GM12864 (cell line): Measurements from ENCODE around the gene RAB11FIP5.

Experiments
- DNase-seq: peaks from one replicate; pipeline ENCODE4 v3.0.0-alpha.2; 2011; ENCODE audit warnings: low read depth
- H3K4me3 ChIP-seq: 2 replicates; pipeline ENCODE4 v1.5.1; 2011; ENCODE audit warnings: mild to moderate bottlenecking, low read depth, low read length, control low read depth
- TF ChIP-seq, protein P1 (sequence below): IDR thresholded peaks from 2 replicates; pipeline ENCODE4 v1.5.1; 2011; ENCODE audit warnings: low read depth, mild to moderate bottlenecking, moderate library complexity, low read length, control low read depth, inconsistent platforms; ENCODE audit errors: missing control alignments

The RAB11FIP5 gene

DNA sequence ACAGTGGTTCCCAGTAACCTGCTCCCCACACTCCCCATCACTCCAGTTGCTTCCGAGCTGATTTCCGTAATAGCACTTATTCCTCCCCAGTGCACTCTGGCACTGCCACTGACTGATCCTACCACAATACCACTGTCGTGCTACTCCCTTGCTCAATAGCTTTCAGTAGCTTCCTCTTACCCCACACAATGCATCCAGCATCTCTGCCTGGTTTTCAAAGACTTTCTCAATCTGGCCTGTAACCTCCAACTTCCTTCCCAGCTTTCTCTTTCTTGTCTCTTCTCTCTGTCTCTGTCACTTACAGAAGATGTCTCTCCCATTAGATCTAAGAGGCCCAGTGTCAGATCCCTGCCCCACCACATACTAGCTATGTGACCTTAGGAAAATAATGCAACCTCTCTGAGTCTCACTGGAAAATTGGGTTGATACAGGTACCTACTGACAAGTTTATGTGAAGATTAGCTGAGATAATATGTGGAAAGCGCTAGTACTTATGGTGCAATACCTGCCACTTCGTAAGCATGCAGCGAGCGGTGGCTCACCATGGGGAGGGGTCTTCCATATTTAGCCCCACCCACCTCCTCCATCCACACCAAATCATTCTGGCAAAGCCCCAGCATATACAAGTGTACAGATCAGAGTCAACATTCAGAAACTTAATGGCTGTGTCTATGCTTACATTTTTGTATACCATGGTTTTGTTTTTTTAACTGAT lies 77.9 kb downstream of the RAB11FIP5 start:
- TF ChIP-seq, protein P1, sequence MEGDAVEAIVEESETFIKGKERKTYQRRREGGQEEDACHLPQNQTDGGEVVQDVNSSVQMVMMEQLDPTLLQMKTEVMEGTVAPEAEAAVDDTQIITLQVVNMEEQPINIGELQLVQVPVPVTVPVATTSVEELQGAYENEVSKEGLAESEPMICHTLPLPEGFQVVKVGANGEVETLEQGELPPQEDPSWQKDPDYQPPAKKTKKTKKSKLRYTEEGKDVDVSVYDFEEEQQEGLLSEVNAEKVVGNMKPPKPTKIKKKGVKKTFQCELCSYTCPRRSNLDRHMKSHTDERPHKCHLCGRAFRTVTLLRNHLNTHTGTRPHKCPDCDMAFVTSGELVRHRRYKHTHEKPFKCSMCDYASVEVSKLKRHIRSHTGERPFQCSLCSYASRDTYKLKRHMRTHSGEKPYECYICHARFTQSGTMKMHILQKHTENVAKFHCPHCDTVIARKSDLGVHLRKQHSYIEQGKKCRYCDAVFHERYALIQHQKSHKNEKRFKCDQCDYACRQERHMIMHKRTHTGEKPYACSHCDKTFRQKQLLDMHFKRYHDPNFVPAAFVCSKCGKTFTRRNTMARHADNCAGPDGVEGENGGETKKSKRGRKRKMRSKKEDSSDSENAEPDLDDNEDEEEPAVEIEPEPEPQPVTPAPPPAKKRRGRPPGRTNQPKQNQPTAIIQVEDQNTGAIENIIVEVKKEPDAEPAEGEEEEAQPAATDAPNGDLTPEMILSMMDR = no peak
- H3K4me3 ChIP-seq = no peak overlapping the region
- DNase-seq = no peak

DNA sequence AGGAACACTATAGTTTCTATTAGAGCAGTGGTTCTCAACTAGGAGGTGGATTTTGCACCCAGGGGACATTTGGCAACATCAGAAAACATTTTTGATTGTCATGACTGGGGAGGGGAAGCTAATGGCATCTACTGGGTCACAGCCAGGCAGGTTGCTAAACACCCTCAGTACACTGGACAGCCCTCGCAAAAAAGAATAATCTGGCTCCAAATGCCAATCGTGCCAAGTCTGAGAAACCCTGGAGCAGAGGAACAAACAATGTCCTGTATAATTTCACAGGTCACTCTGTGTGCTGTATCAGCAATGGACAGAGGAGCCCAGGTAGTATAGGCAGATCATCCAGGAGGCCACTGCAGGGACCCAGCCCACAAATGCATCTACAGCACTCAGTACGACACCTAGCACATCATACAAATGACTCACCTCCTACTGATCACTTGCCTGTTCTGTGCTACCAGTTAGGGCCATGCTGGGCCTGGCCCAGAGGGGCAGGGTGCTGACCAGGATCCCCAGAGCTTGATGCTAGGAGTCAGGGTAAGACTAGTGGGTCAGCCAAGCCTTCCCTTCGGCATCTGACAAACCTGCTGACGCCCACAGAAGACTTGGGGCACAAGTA lies 78.9 kb downstream of the RAB11FIP5 start:
- DNase-seq = no peak
- TF ChIP-seq, protein P1 = no peak

DNA sequence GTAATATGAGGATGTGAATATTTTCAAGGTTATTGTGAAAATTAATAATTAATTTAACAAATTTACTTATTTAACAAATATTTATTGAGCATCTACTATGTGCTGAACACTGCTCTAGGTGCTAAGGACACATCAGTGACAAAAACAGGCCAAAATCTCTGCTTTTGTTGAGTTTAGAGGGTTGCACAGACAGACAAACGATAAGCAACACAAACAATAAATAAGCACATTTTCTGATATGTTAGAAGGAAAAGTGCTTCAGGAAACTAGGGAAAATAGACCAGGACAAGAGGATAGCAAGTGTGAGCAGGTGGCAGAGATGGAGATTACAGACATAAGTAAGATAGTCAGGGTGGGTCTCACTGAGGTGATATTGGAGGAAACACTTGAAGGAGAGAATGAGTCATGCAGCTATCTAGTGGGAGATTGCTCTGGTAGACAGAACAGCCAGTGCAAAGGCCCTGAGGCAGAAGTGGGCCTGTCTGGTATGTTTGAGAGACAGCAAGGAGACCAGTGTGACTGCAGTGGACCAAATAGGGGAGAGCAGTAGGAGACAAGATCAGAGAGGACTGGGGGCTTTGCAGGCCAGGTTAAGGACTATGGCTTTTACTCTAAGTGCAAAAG lies 79.5 kb downstream of the RAB11FIP5 start:
- H3K4me3 ChIP-seq = no peak overlapping the region
- TF ChIP-seq, protein P1 = no peak
- no peak for DNase-seq

More for the DNA sequence above, 78.9 kb downstream of the RAB11FIP5 start:
- no peak overlapping the region for H3K4me3 ChIP-seq

DNA sequence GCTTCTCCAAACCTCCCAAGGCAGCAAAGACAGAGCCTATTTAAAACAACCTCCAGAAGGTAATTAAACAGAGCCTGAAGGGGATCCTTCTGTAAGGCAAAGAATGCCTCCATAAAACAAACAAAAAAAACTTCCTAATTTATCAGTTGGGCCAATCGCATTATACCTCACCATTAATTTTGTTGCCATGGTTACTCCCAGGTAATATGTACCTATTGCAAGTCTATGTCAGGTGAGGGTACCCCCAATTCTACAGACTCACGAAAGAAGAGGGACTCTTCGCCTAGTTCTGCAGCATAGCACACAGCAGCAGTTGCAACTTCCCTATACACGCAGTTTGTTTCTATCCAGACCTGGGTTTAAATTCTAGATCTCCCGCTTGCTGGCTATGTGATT lies 80.0 kb downstream of the RAB11FIP5 start:
- no peak overlapping the region for H3K4me3 ChIP-seq
- TF ChIP-seq, protein P1 = no peak
- no peak for DNase-seq

DNA sequence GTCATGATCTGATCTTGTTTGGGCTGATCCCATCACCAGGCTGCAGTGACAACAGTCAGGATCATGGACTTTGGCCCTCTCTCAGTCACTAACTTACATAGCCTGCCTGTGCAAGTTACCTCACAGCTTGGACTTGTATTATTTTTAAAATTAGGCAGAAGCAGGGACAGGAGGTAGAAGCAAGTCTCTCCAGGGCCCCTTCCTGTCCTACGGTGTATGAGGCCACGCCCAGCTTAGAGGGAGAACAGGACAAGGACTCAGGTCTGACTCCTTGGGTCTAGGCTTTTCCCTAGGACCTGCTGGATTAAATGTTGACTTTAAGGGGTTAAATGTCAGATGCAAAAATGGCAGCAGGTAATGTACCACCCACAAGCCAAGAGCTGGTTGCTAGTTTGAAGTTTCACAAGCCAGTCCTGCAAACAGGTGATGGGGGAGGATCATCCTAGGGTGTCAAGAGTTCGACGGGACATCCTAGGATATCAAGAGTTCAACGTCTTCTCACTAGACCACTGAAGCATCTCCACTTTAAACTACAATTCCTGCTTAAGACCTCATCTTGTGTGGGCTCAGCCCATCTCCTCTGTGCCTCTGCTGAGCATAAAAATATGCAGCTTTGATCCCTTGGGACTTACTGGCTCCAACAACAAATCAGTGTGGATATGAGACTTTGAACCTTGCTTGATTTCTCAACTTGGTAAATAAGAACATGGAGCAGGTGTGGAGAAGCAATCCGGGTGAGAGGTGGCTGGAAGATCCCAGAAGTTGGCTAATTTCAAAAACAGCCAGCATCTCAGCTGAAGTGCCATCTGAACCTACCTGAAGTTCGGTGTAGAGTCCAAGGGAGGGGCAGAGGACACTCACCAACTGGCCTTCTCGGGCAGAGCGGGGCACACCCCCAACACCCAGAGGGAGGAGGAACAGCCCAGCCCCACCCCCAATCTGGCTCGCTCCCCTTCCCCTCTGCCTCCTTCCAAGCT lies 80.7 kb downstream of the RAB11FIP5 start:
- H3K4me3 ChIP-seq = no peak overlapping the region
- TF ChIP-seq, protein P1 = no peak
- no peak for DNase-seq

DNA sequence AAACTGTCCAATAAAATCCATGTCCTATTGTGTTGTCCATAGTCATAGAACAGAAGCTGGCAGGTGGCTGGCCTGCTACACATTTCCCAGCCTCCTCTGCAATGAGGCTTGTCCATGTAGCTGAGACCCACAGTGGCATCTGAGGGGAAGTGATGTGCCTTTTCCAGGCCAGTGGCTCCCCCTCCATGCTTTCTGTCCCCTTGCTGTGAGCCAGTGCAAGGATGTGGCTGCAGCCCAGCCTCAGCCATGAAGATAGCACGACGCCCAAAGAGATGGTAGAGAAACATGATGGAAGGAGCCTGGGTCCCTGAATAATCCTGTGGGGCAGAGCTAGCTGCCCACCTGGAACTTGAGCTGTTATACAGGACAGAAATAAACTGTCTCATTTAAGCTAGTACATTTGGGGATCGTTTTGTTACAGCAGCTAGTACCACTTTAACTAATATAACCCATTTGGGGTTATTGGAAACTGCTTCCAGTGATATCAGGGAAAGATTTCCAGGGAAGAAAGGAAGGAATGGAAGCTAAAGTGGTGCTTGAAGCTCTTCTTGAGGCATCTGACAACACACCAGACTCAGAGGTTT lies 81.6 kb downstream of the RAB11FIP5 start:
- TF ChIP-seq, protein P1 = no peak
- DNase-seq = no peak
- no peak overlapping the region for H3K4me3 ChIP-seq
